ENCODE results near the gene KANK2.
"Not testable (repeated sequence)": the region's sequence is repeated elsewhere in the genome, so short reads cannot be mapped to it uniquely, and the experiment has no call there.

Gene KANK2

DNA sequence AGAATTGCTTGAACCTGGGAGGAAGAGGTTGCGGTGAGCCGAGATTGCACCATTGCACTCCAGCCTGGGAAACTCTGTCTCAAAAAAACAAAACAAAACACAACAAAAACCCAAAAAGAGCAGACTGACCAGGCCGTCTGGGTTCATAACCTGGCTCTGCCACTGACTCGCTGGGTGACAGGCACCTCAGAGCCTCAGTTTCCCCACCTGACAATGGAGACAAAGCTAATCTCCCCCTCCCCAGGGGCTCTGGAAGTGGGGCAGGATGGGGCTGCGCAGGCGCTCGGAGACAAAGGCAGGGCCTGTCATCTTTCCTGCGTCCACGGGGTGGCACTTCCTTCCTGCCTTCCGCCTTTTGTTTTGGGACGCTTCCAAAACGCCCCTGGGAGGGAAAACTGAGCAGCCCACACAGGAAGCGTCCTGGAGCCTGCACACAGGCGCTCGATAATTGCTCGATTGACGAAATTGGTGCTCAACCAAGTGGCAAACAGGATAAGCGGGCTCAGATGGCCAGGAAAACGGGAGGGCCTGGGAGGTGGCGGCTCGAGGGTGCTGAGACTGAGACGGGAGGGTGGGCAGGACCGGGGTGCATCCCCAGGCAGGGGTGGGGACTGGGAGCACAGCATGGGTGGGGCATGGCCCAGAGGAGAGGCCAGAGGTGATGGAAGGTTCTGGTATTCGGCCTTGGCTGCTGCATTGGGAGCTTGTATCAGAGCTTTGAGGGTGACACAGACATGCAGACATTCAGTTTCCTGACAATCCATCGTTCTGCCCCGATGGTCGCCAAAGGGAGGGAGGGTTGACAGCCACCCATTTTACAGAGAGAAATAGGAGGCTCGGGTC lies 59.6 kb downstream of the KANK2 start:
- DNase-seq = peak; percentile 74

DNA sequence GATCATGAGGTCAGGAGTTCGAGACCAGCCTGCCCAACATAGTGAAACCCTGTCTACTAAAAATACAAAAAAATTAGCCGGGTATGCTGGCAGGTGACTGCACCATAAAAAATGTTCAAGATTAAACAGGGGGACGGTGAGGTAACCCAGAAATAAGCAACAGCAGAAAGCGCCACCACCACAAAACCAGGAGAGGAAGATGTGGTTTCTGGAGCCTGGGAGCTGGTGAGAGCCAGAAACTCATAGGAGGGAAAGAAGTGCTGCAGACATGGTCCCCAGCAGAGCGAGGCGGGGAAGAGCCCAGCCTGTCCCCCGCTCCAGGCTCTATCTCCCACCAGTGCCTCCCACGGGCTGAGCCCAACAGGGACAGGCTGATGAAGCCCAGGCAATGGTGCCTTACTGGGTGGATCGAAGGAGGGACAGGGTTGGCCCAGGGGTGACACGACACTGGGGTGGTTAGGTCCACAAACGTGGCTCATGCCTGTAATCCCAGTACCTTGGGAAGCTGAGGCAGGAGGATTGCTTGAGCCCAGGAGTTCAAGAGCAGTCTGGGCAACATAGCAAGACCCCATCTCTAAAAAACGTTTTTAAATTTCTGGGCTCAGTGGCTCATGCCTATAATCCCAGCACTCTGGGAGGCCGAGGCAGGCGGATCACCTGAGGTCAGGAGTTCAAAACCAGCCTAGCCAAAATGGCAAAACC lies 60.8 kb downstream of the KANK2 start:
- DNase-seq = no peak

DNA sequence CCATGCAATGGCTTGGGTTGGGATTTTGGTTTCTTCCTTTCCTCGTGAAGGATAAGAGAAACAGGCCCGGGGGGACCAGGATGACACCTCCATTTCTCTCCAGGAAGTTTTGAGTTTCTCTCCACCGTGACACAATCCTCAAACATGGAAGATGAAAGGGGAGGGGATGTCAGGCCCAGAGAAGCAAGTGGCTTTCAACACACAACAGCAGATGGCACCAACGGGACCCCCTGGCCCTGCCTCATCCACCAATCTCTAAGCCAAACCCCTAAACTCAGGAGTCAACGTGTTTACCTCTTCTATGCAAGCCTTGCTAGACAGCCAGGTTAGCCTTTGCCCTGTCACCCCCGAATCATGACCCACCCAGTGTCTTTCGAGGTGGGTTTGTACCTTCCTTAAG lies 65.9 kb downstream of the KANK2 start:
- no peak for DNase-seq

DNA sequence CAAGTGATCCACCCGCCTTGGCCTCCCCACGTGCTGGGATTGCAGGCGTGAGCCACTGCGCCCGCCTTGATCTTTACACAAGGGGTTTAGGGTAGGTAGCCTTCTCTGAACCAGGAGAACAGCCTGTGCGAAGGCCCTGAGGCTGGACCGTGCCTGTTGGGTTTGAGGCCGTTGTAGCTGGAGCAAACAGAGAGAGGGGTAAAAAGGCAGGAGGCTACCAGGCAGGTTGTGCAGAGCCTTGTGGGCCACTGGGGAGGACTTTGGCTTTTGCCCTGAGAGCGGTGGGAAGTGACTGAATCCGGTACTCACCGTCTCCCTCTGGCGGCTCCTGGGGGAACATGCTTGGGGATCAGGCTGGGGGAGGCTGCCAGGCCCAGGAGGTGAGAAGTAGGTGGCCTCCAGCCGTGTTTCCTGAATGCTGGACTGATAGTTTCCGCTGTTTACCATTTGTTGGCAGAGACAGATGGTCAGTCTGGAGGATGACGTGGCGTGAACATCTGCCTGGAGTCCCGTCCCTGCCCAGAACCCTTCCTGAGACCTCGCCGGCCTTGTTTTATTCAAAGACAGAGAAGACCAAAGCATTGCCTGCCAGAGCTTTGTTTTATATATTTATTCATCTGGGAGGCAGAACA lies 66.4 kb downstream of the KANK2 start:
- DNase-seq = peak; percentile 2

DNA sequence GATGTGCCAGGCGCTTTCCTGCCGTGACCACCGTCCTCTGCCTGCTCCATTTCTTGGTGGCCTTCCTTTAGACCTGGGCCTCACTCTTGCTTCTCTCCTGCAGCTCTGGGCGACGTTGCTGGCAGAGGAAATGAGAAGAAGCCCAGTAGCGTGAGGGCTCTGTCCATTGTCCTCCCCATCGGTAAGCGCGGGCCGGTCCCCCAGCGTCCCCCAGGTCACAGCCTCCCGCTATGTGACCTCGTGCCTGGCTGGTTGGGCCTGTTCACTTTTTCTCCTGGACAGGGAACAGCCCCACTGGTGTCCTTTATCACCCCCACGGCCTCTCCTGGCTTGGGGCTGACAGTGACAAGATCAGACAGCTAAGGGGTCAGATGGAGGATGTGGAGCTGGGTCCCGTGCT lies 69.4 kb downstream of the KANK2 start:
- DNase-seq = no peak

- peak; percentile 21 for DNase-seq
Measured at GRCh38 chr19:11125994-11126685, 71.2 kb downstream of the KANK2 start.

GRCh38 chr19:11124157-11124556 lies 73.2 kb downstream of the KANK2 start:
- DNase-seq = not testable (repeated sequence)

- no peak for DNase-seq
Measured at GRCh38 chr19:11123114-11123513, 74.2 kb downstream of the KANK2 start.

- not testable (repeated sequence) for DNase-seq
Measured at GRCh38 chr19:11121963-11122362, 75.4 kb downstream of the KANK2 start.

- DNase-seq = no peak
Measured at GRCh38 chr19:11116507-11116906, 80.8 kb downstream of the KANK2 start.

DNA sequence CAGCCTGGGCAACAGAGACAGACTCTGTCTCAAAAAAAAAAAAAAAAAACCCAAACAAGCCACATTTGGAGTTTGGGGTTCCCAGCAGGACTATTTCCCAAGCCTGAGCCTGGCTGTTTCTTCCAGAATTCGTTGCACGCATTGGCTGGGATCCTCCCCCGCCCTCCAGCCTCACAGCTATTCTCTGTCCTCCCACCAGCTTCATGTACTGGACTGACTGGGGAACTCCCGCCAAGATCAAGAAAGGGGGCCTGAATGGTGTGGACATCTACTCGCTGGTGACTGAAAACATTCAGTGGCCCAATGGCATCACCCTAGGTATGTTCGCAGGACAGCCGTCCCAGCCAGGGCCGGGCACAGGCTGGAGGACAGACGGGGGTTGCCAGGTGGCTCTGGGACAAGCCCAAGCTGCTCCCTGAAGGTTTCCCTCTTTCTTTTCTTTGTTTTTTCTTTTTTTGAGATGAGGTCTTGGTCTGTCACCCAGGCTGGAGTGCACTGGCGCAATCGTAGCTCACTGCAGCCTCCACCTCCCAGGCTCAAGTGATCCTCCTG lies 81.4 kb downstream of the KANK2 start:
- DNase-seq = no peak

DNA sequence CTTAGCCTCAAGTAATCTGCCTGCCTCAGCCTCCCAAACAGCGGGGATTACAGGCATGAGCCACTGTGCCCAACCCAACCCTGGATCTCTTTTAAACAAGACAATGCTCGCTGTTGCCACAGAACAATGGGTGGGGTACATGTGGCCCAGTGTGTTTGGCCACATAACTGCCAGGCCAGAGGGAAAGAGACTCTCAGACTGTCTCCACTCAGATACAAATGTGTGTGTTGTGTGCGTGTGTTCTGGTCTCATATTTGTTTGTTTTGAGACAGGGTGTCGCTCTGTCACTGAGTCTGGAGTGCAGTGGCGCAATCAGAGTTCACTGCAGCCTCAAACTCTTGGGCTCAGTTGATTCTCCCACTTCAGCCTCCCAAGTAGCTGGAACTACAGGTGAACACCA lies 82.3 kb downstream of the KANK2 start:
- DNase-seq = no peak
